HepG2 (cell line): ENCODE data around the gene FAM20A. TPM values are rescaled to one million over a fixed set of nuclear protein-coding genes. Genes with fewer than 3 reads are reported as not detected.

ENCODE experiments used
- CEBPG ChIP-seq: IDR thresholded peaks from 2 replicates; pipeline ENCODE4 v1.6.1; 2016
- E2F2 ChIP-seq: sonication (generic); formaldehyde crosslinking; IDR thresholded peaks from 2 replicates; pipeline ENCODE4 v1.4.0; 2020; ENCODE audit warnings: missing genetic modification reagents, borderline replicate concordance
- ETV5 ChIP-seq: IDR thresholded peaks from 2 replicates; pipeline ENCODE4 v1.6.1; 2018; ENCODE audit warnings: missing biosample characterization, missing genetic modification reagents, inconsistent platforms, borderline replicate concordance
- ETV6 ChIP-seq: sonication (generic); formaldehyde crosslinking; conservative IDR thresholded peaks from 2 replicates; pipeline ENCODE4 v1.4.0; 2020; ENCODE audit warnings: missing genetic modification reagents
- FLYWCH1 ChIP-seq: sonication (generic); formaldehyde crosslinking; IDR thresholded peaks from 2 replicates; pipeline ENCODE4 v1.8.1; 2023; ENCODE audit warnings: mild to moderate bottlenecking, missing genetic modification reagents
- LCORL ChIP-seq, 2 experiments: fragments of 450-650 bp in 1 of 2; sonication (generic) in 1 of 2; formaldehyde crosslinking in 1 of 2; IDR thresholded peaks; 2 replicates each; pipeline versions ENCODE4 v1.5.0 to v1.6.1; 2017 to 2020; ENCODE audit warnings: antibody characterized with exemption in 1 of 2, missing genetic modification reagents in 1 of 2
- MATR3 ChIP-seq: sonication (generic); formaldehyde crosslinking; IDR thresholded peaks from 2 replicates; pipeline ENCODE4 v1.4.0; 2020; ENCODE audit warnings: missing genetic modification reagents
- NONO ChIP-seq, 2 experiments: fragments of 450-650 bp in 1 of 2; sonication (generic) in 1 of 2; formaldehyde crosslinking in 1 of 2; IDR thresholded peaks in 1 of 2; conservative IDR thresholded peaks in 1 of 2; 2 replicates each; pipeline versions ENCODE4 v1.6.1 to v1.8.0; 2017 to 2022; ENCODE audit warnings: mild to moderate bottlenecking in 1 of 2, missing genetic modification reagents in 1 of 2, moderate library complexity in 1 of 2
- POLR2AphosphoS5 ChIP-seq: IDR thresholded peaks from 2 replicates; pipeline ENCODE4 v1.6.1; 2012; ENCODE audit warnings: low read depth, low read length
- RCOR2 ChIP-seq: IDR thresholded peaks from 2 replicates; pipeline ENCODE4 v1.6.1; 2016; ENCODE audit warnings: missing biosample characterization, missing genetic modification reagents
- ZBTB38 ChIP-seq: sonication (generic); formaldehyde crosslinking; IDR thresholded peaks from 2 replicates; pipeline ENCODE4 v1.5.1; 2020; ENCODE audit warnings: mild to moderate bottlenecking, missing genetic modification reagents
- ZBTB7B ChIP-seq: sonication (generic); formaldehyde crosslinking; IDR thresholded peaks from 2 replicates; pipeline ENCODE4 v1.4.0; 2020; ENCODE audit warnings: missing genetic modification reagents
- ZC3H4 ChIP-seq: sonication (generic); formaldehyde crosslinking; IDR thresholded peaks from 2 replicates; pipeline ENCODE4 v1.4.0; 2020; ENCODE audit warnings: missing genetic modification reagents, borderline replicate concordance
- ZNF552 ChIP-seq: sonication (generic); formaldehyde crosslinking; IDR thresholded peaks from 2 replicates; pipeline ENCODE4 v1.9.0; 2022; ENCODE audit warnings: missing genetic modification reagents, mild to moderate bottlenecking, borderline replicate concordance
- ZNF749 ChIP-seq: sonication (generic); formaldehyde crosslinking; IDR thresholded peaks from 2 replicates; pipeline ENCODE4 v1.8.0; 2022; ENCODE audit warnings: mild to moderate bottlenecking, missing genetic modification reagents, moderate library complexity, borderline replicate concordance
- ZNF850 ChIP-seq: sonication (generic); formaldehyde crosslinking; conservative IDR thresholded peaks from 2 replicates; pipeline ENCODE4 v1.9.0; 2021; ENCODE audit warnings: mild to moderate bottlenecking, missing genetic modification reagents
- ZSCAN29 ChIP-seq: sonication (generic); formaldehyde crosslinking; conservative IDR thresholded peaks from 2 replicates; pipeline ENCODE4 v1.4.0; 2020; ENCODE audit warnings: mild to moderate bottlenecking, missing genetic modification reagents
- ZXDC ChIP-seq: sonication (generic); formaldehyde crosslinking; IDR thresholded peaks from 2 replicates; pipeline ENCODE4 v1.5.0; 2020; ENCODE audit warnings: mild to moderate bottlenecking, missing genetic modification reagents
- polyA plus RNA-seq, 8 experiments: library from polyadenylated mRNA; depleted of rRNA in 3 of 8; stranded (reverse) in 7 of 8; unstranded in 1 of 8; fragments of >200 nt; fragmentation: Illumina TruSeq in 4 of 8; extraction: Trizol in 4 of 8; gene quantifications; 2 replicates each; pipeline versions ENCODE4 v1.2.1 to v1.2.3, GENCODE V29; 2011 to 2016; ENCODE audit warnings: low read depth in 4 of 8, missing spikeins in 1 of 8, mixed read lengths in 1 of 8; ENCODE audit not compliant: insufficient read depth in 1 of 8
- total RNA-seq, 5 experiments: library from RNA; depleted of rRNA; stranded (reverse); fragments of >200 nt; fragmentation: Illumina TruSeq; extraction: Trizol; gene quantifications; 2 replicates each; pipeline ENCODE4 v1.2.3, GENCODE V29; 2016; ENCODE audit warnings: low read depth in 1 of 5
- TF ChIP-seq, protein P1 (sequence below): sonication (generic); formaldehyde crosslinking; IDR thresholded peaks from 2 replicates; pipeline ENCODE4 v1.4.0; 2020; ENCODE audit warnings: missing genetic modification reagents
- TF ChIP-seq, protein P2 (sequence below): sonication (generic); formaldehyde crosslinking; conservative IDR thresholded peaks from 2 replicates; pipeline ENCODE4 v1.4.0; 2020; ENCODE audit warnings: missing genetic modification reagents
- TF ChIP-seq, protein P3 (sequence below): IDR thresholded peaks from 2 replicates; pipeline ENCODE4 v1.6.1; 2016; ENCODE audit warnings: missing genetic modification reagents, missing compliant biosample characterization

The FAM20A gene
- total and polyA plus RNA-seq, 2 of the 13 experiments (the other 11 are each of a cell fraction or from before 2014, with no cell fraction given) = 9.3 to 20.7 TPM

- TF ChIP-seq, protein P1, sequence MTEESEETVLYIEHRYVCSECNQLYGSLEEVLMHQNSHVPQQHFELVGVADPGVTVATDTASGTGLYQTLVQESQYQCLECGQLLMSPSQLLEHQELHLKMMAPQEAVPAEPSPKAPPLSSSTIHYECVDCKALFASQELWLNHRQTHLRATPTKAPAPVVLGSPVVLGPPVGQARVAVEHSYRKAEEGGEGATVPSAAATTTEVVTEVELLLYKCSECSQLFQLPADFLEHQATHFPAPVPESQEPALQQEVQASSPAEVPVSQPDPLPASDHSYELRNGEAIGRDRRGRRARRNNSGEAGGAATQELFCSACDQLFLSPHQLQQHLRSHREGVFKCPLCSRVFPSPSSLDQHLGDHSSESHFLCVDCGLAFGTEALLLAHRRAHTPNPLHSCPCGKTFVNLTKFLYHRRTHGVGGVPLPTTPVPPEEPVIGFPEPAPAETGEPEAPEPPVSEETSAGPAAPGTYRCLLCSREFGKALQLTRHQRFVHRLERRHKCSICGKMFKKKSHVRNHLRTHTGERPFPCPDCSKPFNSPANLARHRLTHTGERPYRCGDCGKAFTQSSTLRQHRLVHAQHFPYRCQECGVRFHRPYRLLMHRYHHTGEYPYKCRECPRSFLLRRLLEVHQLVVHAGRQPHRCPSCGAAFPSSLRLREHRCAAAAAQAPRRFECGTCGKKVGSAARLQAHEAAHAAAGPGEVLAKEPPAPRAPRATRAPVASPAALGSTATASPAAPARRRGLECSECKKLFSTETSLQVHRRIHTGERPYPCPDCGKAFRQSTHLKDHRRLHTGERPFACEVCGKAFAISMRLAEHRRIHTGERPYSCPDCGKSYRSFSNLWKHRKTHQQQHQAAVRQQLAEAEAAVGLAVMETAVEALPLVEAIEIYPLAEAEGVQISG (CRISPR knock-in tag) = peak; percentile 44; the same call in 1 of the 2 replicates
- TF ChIP-seq ZC3H4 (CRISPR knock-in tag) = no peak
- peak; percentile 77; the same call in 1 of the 2 replicates for TF ChIP-seq FLYWCH1 (CRISPR knock-in tag)
- TF ChIP-seq, protein P2, sequence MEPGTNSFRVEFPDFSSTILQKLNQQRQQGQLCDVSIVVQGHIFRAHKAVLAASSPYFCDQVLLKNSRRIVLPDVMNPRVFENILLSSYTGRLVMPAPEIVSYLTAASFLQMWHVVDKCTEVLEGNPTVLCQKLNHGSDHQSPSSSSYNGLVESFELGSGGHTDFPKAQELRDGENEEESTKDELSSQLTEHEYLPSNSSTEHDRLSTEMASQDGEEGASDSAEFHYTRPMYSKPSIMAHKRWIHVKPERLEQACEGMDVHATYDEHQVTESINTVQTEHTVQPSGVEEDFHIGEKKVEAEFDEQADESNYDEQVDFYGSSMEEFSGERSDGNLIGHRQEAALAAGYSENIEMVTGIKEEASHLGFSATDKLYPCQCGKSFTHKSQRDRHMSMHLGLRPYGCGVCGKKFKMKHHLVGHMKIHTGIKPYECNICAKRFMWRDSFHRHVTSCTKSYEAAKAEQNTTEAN = 0 out of 2 replicates have a peak, but pooled peaks have one; percentile 35
- TF ChIP-seq ZNF850 (CRISPR knock-in tag) = no peak; the same call in 1 of the 2 replicates
- peak; percentile 92 for TF ChIP-seq ZBTB7B (CRISPR knock-in tag)
- peak; percentile 67 for TF ChIP-seq ETV5
- peak; percentile 59; the same call in 1 of the 2 replicates for TF ChIP-seq ZBTB38 (CRISPR knock-in tag)
- TF ChIP-seq, protein P3, sequence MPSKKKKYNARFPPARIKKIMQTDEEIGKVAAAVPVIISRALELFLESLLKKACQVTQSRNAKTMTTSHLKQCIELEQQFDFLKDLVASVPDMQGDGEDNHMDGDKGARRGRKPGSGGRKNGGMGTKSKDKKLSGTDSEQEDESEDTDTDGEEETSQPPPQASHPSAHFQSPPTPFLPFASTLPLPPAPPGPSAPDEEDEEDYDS (CRISPR knock-in tag) = peak; percentile 72; the same call in 1 of the 2 replicates
- TF ChIP-seq ZXDC (CRISPR knock-in tag) = no peak
- no peak for TF ChIP-seq NONO (IDR thresholded peaks at IDR 0.05)
- TF ChIP-seq NONO (CRISPR knock-in tag; conservative IDR thresholded peaks at IDR 0.05) = peak; percentile 70
- TF ChIP-seq RCOR2 = no peak
- peak; percentile 72; the same call in 1 of the 2 replicates for TF ChIP-seq ETV6 (CRISPR knock-in tag)
- no peak; the same call in 1 of the 2 replicates for TF ChIP-seq ZNF749
- peak; percentile 67 for TF ChIP-seq POLR2AphosphoS5
- no peak for TF ChIP-seq LCORL (IDR thresholded peaks at IDR 0.05)
- no peak; the same call in none of the 2 replicates for TF ChIP-seq LCORL (CRISPR knock-in tag; IDR thresholded peaks at IDR 0.05)
- TF ChIP-seq ZSCAN29 (CRISPR knock-in tag) = no peak; the same call in 1 of the 2 replicates
- TF ChIP-seq E2F2 (CRISPR knock-in tag) = no peak
- TF ChIP-seq CEBPG (CRISPR knock-in tag) = 0 out of 2 replicates have a peak, but pooled peaks have one; percentile 15
- no peak for TF ChIP-seq ZNF552 (CRISPR knock-in tag)
- TF ChIP-seq MATR3 (CRISPR knock-in tag) = no peak
Measured at GRCh38 chr17:68511671-68512246, 89.4 kb downstream of the FAM20A start (continued).
